HEK293 (cell line): Measurements from ENCODE around the gene DAGLA.

ENCODE experiments used
- CTCF ChIA-PET: fragments of 350-600 bp; formaldehyde crosslinking; extraction: SDS; loops from one replicate; lab custom pipeline; 2021; ENCODE audit warnings: antibody characterized with exemption; lab: Yijun Ruan, JAX
- POLR2A ChIA-PET: fragments of 300-600 bp; formaldehyde crosslinking; extraction: SDS; loops from one replicate; lab custom pipeline; 2020; ENCODE audit warnings: antibody characterized with exemption, inconsistent platforms; lab: Yijun Ruan, JAX
- H3K27ac ChIP-seq: fragments of 200-500 bp; sonication (Bioruptor generic); 2 replicates; pipeline ENCODE4 v1.5.1; 2014; ENCODE audit warnings: low read depth, low read length, control low read depth, inconsistent platforms; ENCODE audit errors: extremely low read depth
- H3K36me3 ChIP-seq, 2 experiments: fragments of 200-500 bp in 1 of 2; sonication (Bioruptor generic) in 1 of 2; 1 replicate in 1 of 2; 2 replicates in 1 of 2; pipeline ENCODE4 v1.5.1; 2014 to 2017; ENCODE audit warnings: inconsistent platforms in 2 of 2, low read length in 2 of 2; ENCODE audit not compliant: control insufficient read depth in 2 of 2, insufficient read depth in 1 of 2
- H3K4me1 ChIP-seq: fragments of 200-500 bp; sonication (Bioruptor generic); 2 replicates; pipeline ENCODE4 v1.5.1; 2014; ENCODE audit warnings: mild to moderate bottlenecking, low read length, inconsistent platforms; ENCODE audit not compliant: control insufficient read depth, insufficient read depth
- H3K4me3 ChIP-seq: 2 replicates; pipeline ENCODE4 v1.5.1; 2011; ENCODE audit warnings: low read depth, mild to moderate bottlenecking, control low read depth, low read length, moderate library complexity
- H3K9me3 ChIP-seq: fragments of 200-500 bp; sonication (Bioruptor generic); 2 replicates; pipeline ENCODE4 v1.5.1; 2014; ENCODE audit warnings: low read depth, low read length, inconsistent platforms; ENCODE audit not compliant: control insufficient read depth, insufficient read depth
- GLIS1 ChIP-seq: fragments of 450-650 bp; formaldehyde crosslinking; IDR thresholded peaks from 2 replicates; pipeline ENCODE4 v1.5.1; 2016; ENCODE audit warnings: missing biosample characterization, missing genetic modification characterization
- GLIS2 ChIP-seq: fragments of 450-650 bp; formaldehyde crosslinking; IDR thresholded peaks from 2 replicates; pipeline ENCODE4 v1.5.1; 2016; ENCODE audit warnings: missing biosample characterization, missing genetic modification characterization
- HOXD13 ChIP-seq: sonication (generic); formaldehyde crosslinking; IDR thresholded peaks from 2 replicates; pipeline ENCODE4 v1.8.0; 2022; ENCODE audit warnings: missing genetic modification reagents, borderline replicate concordance
- MEIS1 ChIP-seq: sonication (generic); formaldehyde crosslinking; IDR thresholded peaks from 2 replicates; pipeline ENCODE4 v1.8.1; 2022; ENCODE audit warnings: missing genetic modification reagents, mild to moderate bottlenecking, borderline replicate concordance
- MYNN ChIP-seq: fragments of 450-650 bp; formaldehyde crosslinking; IDR thresholded peaks from 2 replicates; pipeline ENCODE4 v1.5.1; 2016; ENCODE audit warnings: missing biosample characterization, missing genetic modification characterization, borderline replicate concordance
- SCRT2 ChIP-seq: fragments of 450-650 bp; formaldehyde crosslinking; IDR thresholded peaks from 2 replicates; pipeline ENCODE4 v1.5.1; 2016; ENCODE audit warnings: missing biosample characterization, missing genetic modification characterization
- YY1 ChIP-seq: fragments of 450-650 bp; formaldehyde crosslinking; IDR thresholded peaks from 2 replicates; pipeline ENCODE4 v1.5.1; 2018; ENCODE audit warnings: missing biosample characterization, missing genetic modification characterization
- ZBTB17 ChIP-seq: fragments of 450-650 bp; formaldehyde crosslinking; IDR thresholded peaks from 2 replicates; pipeline ENCODE4 v1.5.1; 2016; ENCODE audit warnings: missing biosample characterization, missing genetic modification characterization
- ZBTB21 ChIP-seq: fragments of 450-650 bp; formaldehyde crosslinking; IDR thresholded peaks from 2 replicates; pipeline ENCODE4 v1.5.1; 2017; ENCODE audit warnings: missing biosample characterization, missing genetic modification characterization
- ZBTB44 ChIP-seq: fragments of 450-650 bp; IDR thresholded peaks from 2 replicates; pipeline ENCODE4 v1.5.1; 2018; ENCODE audit warnings: missing biosample characterization, mild to moderate bottlenecking, missing genetic modification characterization
- ZEB2 ChIP-seq: fragments of 450-650 bp; formaldehyde crosslinking; IDR thresholded peaks from 2 replicates; pipeline ENCODE4 v1.5.1; 2016; ENCODE audit warnings: missing biosample characterization, missing genetic modification characterization
- ZFHX2 ChIP-seq: fragments of 450-650 bp; formaldehyde crosslinking; conservative IDR thresholded peaks from 2 replicates; pipeline ENCODE4 v1.5.1; 2016; ENCODE audit warnings: missing biosample characterization, missing genetic modification characterization
- ZIC2 ChIP-seq: fragments of 450-650 bp; formaldehyde crosslinking; IDR thresholded peaks from 2 replicates; pipeline ENCODE4 v1.5.1; 2016; ENCODE audit warnings: missing biosample characterization, missing genetic modification characterization
- ZNF112 ChIP-seq: fragments of 450-650 bp; formaldehyde crosslinking; IDR thresholded peaks from 2 replicates; pipeline ENCODE4 v1.5.0; 2017; ENCODE audit warnings: missing biosample characterization, missing genetic modification characterization
- ZNF155 ChIP-seq: fragments of 450-650 bp; formaldehyde crosslinking; IDR thresholded peaks from 2 replicates; pipeline ENCODE4 v1.5.1; 2016; ENCODE audit warnings: missing biosample characterization, missing genetic modification characterization
- ZNF23 ChIP-seq: fragments of 450-650 bp; formaldehyde crosslinking; IDR thresholded peaks from 2 replicates; pipeline ENCODE4 v1.5.1; 2016; ENCODE audit warnings: missing biosample characterization, missing genetic modification characterization, borderline replicate concordance
- ZNF248 ChIP-seq: fragments of 450-650 bp; formaldehyde crosslinking; IDR thresholded peaks from 2 replicates; pipeline ENCODE4 v1.5.1; 2017; ENCODE audit warnings: missing biosample characterization, missing genetic modification characterization
- ZNF292 ChIP-seq: fragments of 450-650 bp; formaldehyde crosslinking; IDR thresholded peaks from 2 replicates; pipeline ENCODE4 v1.5.1; 2016; ENCODE audit warnings: low read depth, missing biosample characterization, missing genetic modification characterization, borderline replicate concordance
- ZNF354C ChIP-seq: fragments of 450-650 bp; formaldehyde crosslinking; IDR thresholded peaks from 2 replicates; pipeline ENCODE4 v1.5.1; 2016; ENCODE audit warnings: missing biosample characterization, missing genetic modification characterization, low read depth, borderline replicate concordance
- ZNF677 ChIP-seq: fragments of 450-650 bp; IDR thresholded peaks from 2 replicates; pipeline ENCODE4 v1.5.0; 2018; ENCODE audit warnings: missing biosample characterization, mild to moderate bottlenecking, missing genetic modification characterization, moderate library complexity
- ZSCAN16 ChIP-seq: fragments of 450-650 bp; formaldehyde crosslinking; IDR thresholded peaks from 2 replicates; pipeline ENCODE4 v1.5.1; 2016; ENCODE audit warnings: missing biosample characterization, missing genetic modification characterization
- TF ChIP-seq, protein P1 (sequence below): fragments of 450-650 bp; formaldehyde crosslinking; IDR thresholded peaks from 2 replicates; pipeline ENCODE4 v1.5.1; 2016; ENCODE audit warnings: missing biosample characterization, missing genetic modification characterization
- TF ChIP-seq, protein P2 (sequence below): fragments of 450-650 bp; formaldehyde crosslinking; IDR thresholded peaks from 2 replicates; pipeline ENCODE4 v1.5.1; 2017; ENCODE audit warnings: missing biosample characterization, mild to moderate bottlenecking, missing genetic modification characterization, moderate library complexity
- TF ChIP-seq, protein P3 (sequence below): fragments of 450-650 bp; formaldehyde crosslinking; IDR thresholded peaks from 2 replicates; pipeline ENCODE4 v1.5.1; 2016; ENCODE audit warnings: missing biosample characterization, missing genetic modification characterization

The DAGLA gene

GRCh38 chr11:61716478-61717285 is 36.5 kb downstream of the DAGLA start:
- CTCF ChIA-PET, result interaction anchor here (1.2 to 1.5 kb wide), 2 partner anchors 41 to 200 kb away, joined by 3 to 4 read pairs; no protein-coding TSS in a partner anchor
- Histone ChIP-seq H3K27ac (no peak overlapping the region), H3K4me1 (no peaks in the 10 kb centered on the region; the same call in 1 of the 2 replicates), H3K4me3 (no peak overlapping the region), H3K9me3 (no peaks in the 10 kb centered on the region), H3K36me3 (peaks cover 0 to 13% of the 10 kb centered on the region in 2 experiments; a peak in 1 of 3 replicates)
- POLR2A ChIA-PET, result no interaction called here
- TF ChIP-seq ZSCAN16 (tag by site-specific recombination), result no peak
- TF ChIP-seq ZNF112, result no peak
- no peak for TF ChIP-seq ZBTB44 (tag by site-specific recombination)
- TF ChIP-seq MYNN (tag by site-specific recombination), result no peak
- TF ChIP-seq ZNF292, result no peak
- peak; percentile 49 for TF ChIP-seq GLIS2 (tag by site-specific recombination)
- no peak for TF ChIP-seq ZNF354C (tag by site-specific recombination)
- TF ChIP-seq ZEB2 (tag by site-specific recombination), result no peak
- no peak for TF ChIP-seq ZBTB21
- no peak for TF ChIP-seq ZNF248
- TF ChIP-seq MEIS1 (CRISPR knock-in tag), result no peak
- TF ChIP-seq GLIS1 (tag by site-specific recombination), result peak; percentile 77
- no peak for TF ChIP-seq ZBTB17 (tag by site-specific recombination)
- no peak for TF ChIP-seq ZNF677 (tag by site-specific recombination)
- TF ChIP-seq ZFHX2 (tag by site-specific recombination), result 0 out of 2 replicates have a peak, but pooled peaks have one; percentile 12
- no peak for TF ChIP-seq ZNF155 (tag by site-specific recombination)
- no peak for TF ChIP-seq YY1 (tag by site-specific recombination)
- no peak for TF ChIP-seq HOXD13 (CRISPR knock-in tag)
- TF ChIP-seq SCRT2 (tag by site-specific recombination), result no peak

DNA sequence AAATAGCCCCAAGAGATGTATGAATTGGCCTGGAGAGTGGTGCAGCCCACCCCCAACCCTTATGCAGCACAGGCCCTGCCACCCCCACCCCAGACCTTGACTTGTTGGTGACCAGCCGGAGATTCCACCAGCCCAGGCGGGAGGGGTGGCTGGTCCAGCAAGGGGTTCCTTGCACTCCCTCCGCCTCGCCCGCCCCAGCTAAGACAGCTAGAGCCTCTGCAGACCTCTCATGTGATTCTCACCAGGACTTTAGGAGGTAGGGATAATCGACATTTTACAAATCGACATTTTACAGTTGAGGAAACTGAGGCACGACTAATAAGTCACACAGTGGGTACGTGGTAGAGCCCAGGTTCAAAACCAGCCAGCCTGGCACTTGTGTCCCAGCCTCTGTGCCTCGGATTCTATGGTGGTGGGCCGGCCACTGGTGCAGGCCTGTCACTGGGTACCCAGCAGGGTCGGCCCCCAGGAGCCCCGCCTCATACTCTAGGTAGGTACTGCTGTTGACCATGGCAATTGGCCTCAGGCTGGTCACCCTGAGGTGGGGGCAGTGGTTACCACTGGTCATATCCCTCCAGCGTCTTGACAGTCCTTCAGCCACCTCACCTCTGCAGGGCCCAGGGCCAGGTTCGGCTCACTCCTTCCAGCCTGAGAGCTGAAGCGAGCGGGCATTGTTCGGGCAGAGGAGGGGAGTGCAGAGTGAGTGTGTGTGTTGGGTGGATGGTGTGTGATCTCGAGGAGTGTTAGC is 37.3 kb downstream of the DAGLA start:
- POLR2A ChIA-PET, result interaction anchor here (0.5 to 2.5 kb wide), 4 partner anchors 16 to 111 kb away, joined by 3 to 16 read pairs (median 4); partner anchors contain the start of gene FADS2
- H3K27ac ChIP-seq, result no peak overlapping the region
- H3K36me3 ChIP-seq, result peaks cover 0 to 16% of the 10 kb centered on the region in 2 experiments; a peak in 1 of 3 replicates
- H3K4me3 ChIP-seq, result no peak overlapping the region
- CTCF ChIA-PET, result interaction anchor here (0.6 to 2.4 kb wide), 5 partner anchors 16 to 78 kb away, joined by 3 to 19 read pairs (median 3); no protein-coding TSS in a partner anchor
- H3K4me1 ChIP-seq, result no peaks in the 10 kb centered on the region; the same call in 1 of the 2 replicates
- H3K9me3 ChIP-seq, result no peaks in the 10 kb centered on the region
- TF ChIP-seq, protein P1, sequence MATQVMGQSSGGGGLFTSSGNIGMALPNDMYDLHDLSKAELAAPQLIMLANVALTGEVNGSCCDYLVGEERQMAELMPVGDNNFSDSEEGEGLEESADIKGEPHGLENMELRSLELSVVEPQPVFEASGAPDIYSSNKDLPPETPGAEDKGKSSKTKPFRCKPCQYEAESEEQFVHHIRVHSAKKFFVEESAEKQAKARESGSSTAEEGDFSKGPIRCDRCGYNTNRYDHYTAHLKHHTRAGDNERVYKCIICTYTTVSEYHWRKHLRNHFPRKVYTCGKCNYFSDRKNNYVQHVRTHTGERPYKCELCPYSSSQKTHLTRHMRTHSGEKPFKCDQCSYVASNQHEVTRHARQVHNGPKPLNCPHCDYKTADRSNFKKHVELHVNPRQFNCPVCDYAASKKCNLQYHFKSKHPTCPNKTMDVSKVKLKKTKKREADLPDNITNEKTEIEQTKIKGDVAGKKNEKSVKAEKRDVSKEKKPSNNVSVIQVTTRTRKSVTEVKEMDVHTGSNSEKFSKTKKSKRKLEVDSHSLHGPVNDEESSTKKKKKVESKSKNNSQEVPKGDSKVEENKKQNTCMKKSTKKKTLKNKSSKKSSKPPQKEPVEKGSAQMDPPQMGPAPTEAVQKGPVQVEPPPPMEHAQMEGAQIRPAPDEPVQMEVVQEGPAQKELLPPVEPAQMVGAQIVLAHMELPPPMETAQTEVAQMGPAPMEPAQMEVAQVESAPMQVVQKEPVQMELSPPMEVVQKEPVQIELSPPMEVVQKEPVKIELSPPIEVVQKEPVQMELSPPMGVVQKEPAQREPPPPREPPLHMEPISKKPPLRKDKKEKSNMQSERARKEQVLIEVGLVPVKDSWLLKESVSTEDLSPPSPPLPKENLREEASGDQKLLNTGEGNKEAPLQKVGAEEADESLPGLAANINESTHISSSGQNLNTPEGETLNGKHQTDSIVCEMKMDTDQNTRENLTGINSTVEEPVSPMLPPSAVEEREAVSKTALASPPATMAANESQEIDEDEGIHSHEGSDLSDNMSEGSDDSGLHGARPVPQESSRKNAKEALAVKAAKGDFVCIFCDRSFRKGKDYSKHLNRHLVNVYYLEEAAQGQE (tag by site-specific recombination), result no peak
- TF ChIP-seq, protein P2, sequence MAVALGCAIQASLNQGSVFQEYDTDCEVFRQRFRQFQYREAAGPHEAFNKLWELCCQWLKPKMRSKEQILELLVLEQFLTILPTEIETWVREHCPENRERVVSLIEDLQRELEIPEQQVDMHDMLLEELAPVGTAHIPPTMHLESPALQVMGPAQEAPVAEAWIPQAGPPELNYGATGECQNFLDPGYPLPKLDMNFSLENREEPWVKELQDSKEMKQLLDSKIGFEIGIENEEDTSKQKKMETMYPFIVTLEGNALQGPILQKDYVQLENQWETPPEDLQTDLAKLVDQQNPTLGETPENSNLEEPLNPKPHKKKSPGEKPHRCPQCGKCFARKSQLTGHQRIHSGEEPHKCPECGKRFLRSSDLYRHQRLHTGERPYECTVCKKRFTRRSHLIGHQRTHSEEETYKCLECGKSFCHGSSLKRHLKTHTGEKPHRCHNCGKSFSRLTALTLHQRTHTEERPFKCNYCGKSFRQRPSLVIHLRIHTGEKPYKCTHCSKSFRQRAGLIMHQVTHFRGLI (tag by site-specific recombination), result no peak
- TF ChIP-seq, protein P3, sequence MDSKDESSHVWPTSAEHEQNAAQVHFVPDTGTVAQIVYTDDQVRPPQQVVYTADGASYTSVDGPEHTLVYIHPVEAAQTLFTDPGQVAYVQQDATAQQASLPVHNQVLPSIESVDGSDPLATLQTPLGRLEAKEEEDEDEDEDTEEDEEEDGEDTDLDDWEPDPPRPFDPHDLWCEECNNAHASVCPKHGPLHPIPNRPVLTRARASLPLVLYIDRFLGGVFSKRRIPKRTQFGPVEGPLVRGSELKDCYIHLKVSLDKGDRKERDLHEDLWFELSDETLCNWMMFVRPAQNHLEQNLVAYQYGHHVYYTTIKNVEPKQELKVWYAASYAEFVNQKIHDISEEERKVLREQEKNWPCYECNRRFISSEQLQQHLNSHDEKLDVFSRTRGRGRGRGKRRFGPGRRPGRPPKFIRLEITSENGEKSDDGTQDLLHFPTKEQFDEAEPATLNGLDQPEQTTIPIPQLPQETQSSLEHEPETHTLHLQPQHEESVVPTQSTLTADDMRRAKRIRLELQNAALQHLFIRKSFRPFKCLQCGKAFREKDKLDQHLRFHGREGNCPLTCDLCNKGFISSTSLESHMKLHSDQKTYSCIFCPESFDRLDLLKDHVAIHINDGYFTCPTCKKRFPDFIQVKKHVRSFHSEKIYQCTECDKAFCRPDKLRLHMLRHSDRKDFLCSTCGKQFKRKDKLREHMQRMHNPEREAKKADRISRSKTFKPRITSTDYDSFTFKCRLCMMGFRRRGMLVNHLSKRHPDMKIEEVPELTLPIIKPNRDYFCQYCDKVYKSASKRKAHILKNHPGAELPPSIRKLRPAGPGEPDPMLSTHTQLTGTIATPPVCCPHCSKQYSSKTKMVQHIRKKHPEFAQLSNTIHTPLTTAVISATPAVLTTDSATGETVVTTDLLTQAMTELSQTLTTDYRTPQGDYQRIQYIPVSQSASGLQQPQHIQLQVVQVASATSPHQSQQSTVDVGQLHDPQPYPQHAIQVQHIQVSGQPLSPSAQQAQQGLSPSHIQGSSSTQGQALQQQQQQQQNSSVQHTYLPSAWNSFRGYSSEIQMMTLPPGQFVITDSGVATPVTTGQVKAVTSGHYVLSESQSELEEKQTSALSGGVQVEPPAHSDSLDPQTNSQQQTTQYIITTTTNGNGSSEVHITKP, result peak; percentile 26; the same call in 1 of the 2 replicates
- no peak for TF ChIP-seq ZNF23
- no peak for TF ChIP-seq ZIC2 (tag by site-specific recombination)
